Kidney epithelial cell (primary cell): Measurements from ENCODE around the gene GAGE12G. TPM values are rescaled to one million over a fixed set of nuclear protein-coding genes. Genes with fewer than 3 reads are reported as not detected.

Experiments
- DNase-seq: peaks from one replicate; pipeline ENCODE4 v3.0.0-alpha.2; 2010; ENCODE audit warnings: low read depth
- H3K27me3 ChIP-seq: 2 replicates; pipeline ENCODE4 v1.6.0; 2011; ENCODE audit warnings: low read length; ENCODE audit not compliant: control insufficient read depth, insufficient read depth
- H3K36me3 ChIP-seq: 2 replicates; pipeline ENCODE4 v1.5.1; 2011; ENCODE audit warnings: low read length; ENCODE audit not compliant: control insufficient read depth, insufficient read depth
- H3K4me3 ChIP-seq: 2 replicates; pipeline ENCODE4 v1.5.1; 2011; ENCODE audit warnings: low read depth, mild to moderate bottlenecking, control low read depth, low read length
- total RNA-seq: library from RNA; depleted of rRNA; stranded (reverse); fragments of >200 nt; gene quantifications from 2 replicates; pipeline ENCODE4 v1.2.3, GENCODE V29; 2015
- TF ChIP-seq, protein P1 (sequence below): IDR thresholded peaks from 2 replicates; pipeline ENCODE4 v1.5.1; 2011; ENCODE audit warnings: mild to moderate bottlenecking, moderate library complexity, low read length, control low read depth, inconsistent platforms; ENCODE audit not compliant: insufficient read depth, poor library complexity, severe bottlenecking

Gene GAGE12G
- total RNA-seq, 1 donor from 2014 or later: not detected

DNA sequence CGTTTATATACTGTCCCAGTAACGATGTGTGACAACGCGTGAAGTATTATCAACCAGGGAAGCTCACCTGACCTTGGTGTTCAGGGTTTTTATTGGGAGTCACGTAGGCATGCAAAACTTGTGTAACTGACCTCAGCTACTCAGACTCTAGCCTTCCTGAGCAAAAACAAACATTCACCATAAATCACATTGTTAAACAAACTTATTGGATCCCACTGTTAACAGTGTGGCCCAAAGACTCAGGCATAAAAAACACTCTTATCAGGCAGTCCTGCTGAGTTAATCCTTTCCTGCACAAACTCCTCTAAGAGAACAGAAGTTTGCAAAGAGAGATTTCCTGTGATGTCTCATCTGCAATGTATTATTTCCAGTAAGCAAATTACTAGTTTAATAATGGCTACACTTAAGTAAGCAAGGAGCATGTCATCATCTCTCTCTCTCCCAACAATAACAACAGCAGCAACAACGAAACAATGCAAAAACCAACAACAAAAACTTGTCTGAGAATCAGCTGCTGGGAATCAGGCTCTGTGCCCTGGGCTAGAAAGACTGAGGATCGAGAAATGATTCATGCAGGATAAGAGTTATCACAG is 40.6 kb downstream of the GAGE12G start:
- Histone ChIP-seq H3K36me3 (no peaks in the 10 kb centered on the region), H3K4me3 (no peak overlapping the region), H3K27me3 (no peaks in the 10 kb centered on the region)
- TF ChIP-seq, protein P1, sequence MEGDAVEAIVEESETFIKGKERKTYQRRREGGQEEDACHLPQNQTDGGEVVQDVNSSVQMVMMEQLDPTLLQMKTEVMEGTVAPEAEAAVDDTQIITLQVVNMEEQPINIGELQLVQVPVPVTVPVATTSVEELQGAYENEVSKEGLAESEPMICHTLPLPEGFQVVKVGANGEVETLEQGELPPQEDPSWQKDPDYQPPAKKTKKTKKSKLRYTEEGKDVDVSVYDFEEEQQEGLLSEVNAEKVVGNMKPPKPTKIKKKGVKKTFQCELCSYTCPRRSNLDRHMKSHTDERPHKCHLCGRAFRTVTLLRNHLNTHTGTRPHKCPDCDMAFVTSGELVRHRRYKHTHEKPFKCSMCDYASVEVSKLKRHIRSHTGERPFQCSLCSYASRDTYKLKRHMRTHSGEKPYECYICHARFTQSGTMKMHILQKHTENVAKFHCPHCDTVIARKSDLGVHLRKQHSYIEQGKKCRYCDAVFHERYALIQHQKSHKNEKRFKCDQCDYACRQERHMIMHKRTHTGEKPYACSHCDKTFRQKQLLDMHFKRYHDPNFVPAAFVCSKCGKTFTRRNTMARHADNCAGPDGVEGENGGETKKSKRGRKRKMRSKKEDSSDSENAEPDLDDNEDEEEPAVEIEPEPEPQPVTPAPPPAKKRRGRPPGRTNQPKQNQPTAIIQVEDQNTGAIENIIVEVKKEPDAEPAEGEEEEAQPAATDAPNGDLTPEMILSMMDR: no peak
- DNase-seq: no peak

DNA sequence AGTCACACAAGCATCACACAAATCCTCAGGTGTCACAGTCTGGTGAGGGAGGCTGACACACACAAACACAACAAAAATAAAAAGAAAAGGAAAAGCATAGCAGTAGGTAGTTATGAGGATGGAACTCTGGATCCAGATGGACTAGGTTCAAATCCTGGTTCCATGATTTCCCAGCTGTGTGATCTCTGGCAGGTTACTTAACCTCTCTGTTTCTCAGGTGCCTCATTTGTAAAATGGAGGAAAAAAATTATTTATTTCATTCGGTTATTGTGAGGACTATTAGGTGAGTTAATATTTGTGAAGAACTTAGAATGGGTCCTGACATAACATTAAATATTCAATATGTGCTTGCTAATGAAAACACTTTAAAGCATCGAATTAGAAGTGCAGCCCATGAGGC is 48.4 kb downstream of the GAGE12G start:
- Histone ChIP-seq H3K27me3 (no peaks in the 10 kb centered on the region), H3K36me3 (no peaks in the 10 kb centered on the region), H3K4me3 (no peak overlapping the region)
- TF ChIP-seq, protein P1: no peak
- no peak for DNase-seq

Other genes with a start within 250 kb of the GAGE12G start
- gene GAGE12J, start 248.4 kb upstream of the GAGE12G start, total RNA-seq: not detected in 2 replicates
- not detected in 2 replicates for gene GAGE13, start 238.8 kb upstream of the GAGE12G start, total RNA-seq
- not detected in 2 replicates for gene GAGE12C, start 38.2 kb upstream of the GAGE12G start, total RNA-seq
- gene GAGE12D, start 28.7 kb upstream of the GAGE12G start, total RNA-seq: not detected in 2 replicates
- not detected in 2 replicates for gene GAGE12E, start 19.1 kb upstream of the GAGE12G start, total RNA-seq
- gene GAGE12F, start 9.6 kb upstream of the GAGE12G start, total RNA-seq: not detected in 2 replicates
- gene GAGE12H, start 9.5 kb downstream of the GAGE12G start, total RNA-seq: not detected in 2 replicates
- not detected in 2 replicates for gene GAGE2A, start 19.1 kb downstream of the GAGE12G start, total RNA-seq
- not detected in 2 replicates for gene GAGE1, start 28.6 kb downstream of the GAGE12G start, total RNA-seq
- gene PAGE1, start 125.6 kb downstream of the GAGE12G start, total RNA-seq: not detected in 2 replicates